CD8-positive, alpha-beta memory T cell (primary cell): ENCODE data around the gene PHC2. TPM values are rescaled to one million over a fixed set of nuclear protein-coding genes. Genes with fewer than 3 reads are reported as not detected.
A peak's percentile ranks its signal among the peaks of the same experiment; 100 is the strongest.

Experiments used
- CTCF ChIA-PET: fragments of 350-600 bp; sonication (Branson Sonifier 250); formaldehyde crosslinking; loops from one replicate; lab custom pipeline; 2021; ENCODE audit warnings: antibody characterized with exemption; lab: Charles Lee
- POLR2A ChIA-PET: fragments of 350-600 bp; sonication (Branson Sonifier 250); formaldehyde crosslinking; loops from one replicate; lab custom pipeline; 2021; ENCODE audit warnings: antibody characterized with exemption; lab: Charles Lee
- DNase-seq, 5 donors: peaks; one replicate each; pipeline versions ENCODE4 v3.0.0 to v3.0.0-alpha.2; 2020 to 2022; ENCODE audit warnings: mixed read lengths in 1 of 5
- H3K27ac ChIP-seq: one replicate; pipeline ENCODE4 v1.7.0; 2013; ENCODE audit warnings: low read depth, mild to moderate bottlenecking, low read length, moderate library complexity
- H3K27me3 ChIP-seq: 2 replicates; pipeline ENCODE4 v1.7.0; 2013; ENCODE audit warnings: low read length, mild to moderate bottlenecking; ENCODE audit not compliant: insufficient read depth, poor library complexity, severe bottlenecking
- H3K36me3 ChIP-seq: 2 replicates; pipeline ENCODE4 v1.7.0; 2013; ENCODE audit warnings: mild to moderate bottlenecking, low read length, moderate library complexity; ENCODE audit not compliant: insufficient read depth
- H3K4me1 ChIP-seq: 2 replicates; pipeline ENCODE4 v1.7.0; 2013; ENCODE audit warnings: mild to moderate bottlenecking, low read length, moderate library complexity; ENCODE audit not compliant: insufficient read depth
- H3K4me3 ChIP-seq: 2 replicates; pipeline ENCODE4 v1.7.0; 2013; ENCODE audit warnings: mild to moderate bottlenecking, low read length
- H3K9me3 ChIP-seq: 2 replicates; pipeline ENCODE4 v1.7.0; 2013; ENCODE audit warnings: mild to moderate bottlenecking, low read length
- H3K27ac Mint-ChIP-seq, 8 donors: one replicate each; pipeline ENCODE4 v1.8.0; 2020 to 2021; ENCODE audit warnings: mixed read lengths in 8 of 8, mild to moderate bottlenecking in 6 of 8, inconsistent platforms in 3 of 8, moderate library complexity in 3 of 8
- H3K27me3 Mint-ChIP-seq, 2 donors: one replicate each; pipeline ENCODE4 v1.8.0; 2020 to 2021; ENCODE audit warnings: mixed read lengths in 2 of 2, mild to moderate bottlenecking in 1 of 2, moderate library complexity in 1 of 2
- H3K36me3 Mint-ChIP-seq, 3 donors: one replicate each; pipeline ENCODE4 v1.8.0; 2020 to 2021; ENCODE audit warnings: mixed read lengths in 3 of 3, inconsistent platforms in 1 of 3, mild to moderate bottlenecking in 1 of 3
- H3K4me1 Mint-ChIP-seq, 3 donors: one replicate each; pipeline ENCODE4 v1.8.0; 2020 to 2021; ENCODE audit warnings: mixed read lengths in 3 of 3, inconsistent platforms in 1 of 3, mild to moderate bottlenecking in 1 of 3
- H3K4me3 Mint-ChIP-seq, 7 donors: one replicate each; pipeline ENCODE4 v1.8.0; 2020 to 2021; ENCODE audit warnings: mixed read lengths in 7 of 7, mild to moderate bottlenecking in 6 of 7, moderate library complexity in 4 of 7, inconsistent platforms in 2 of 7
- H3K9me3 Mint-ChIP-seq, 5 donors: one replicate each; pipeline ENCODE4 v1.8.0; 2020 to 2022; ENCODE audit warnings: mixed read lengths in 5 of 5, mild to moderate bottlenecking in 3 of 5, moderate library complexity in 2 of 5, inconsistent platforms in 1 of 5
- polyA plus RNA-seq: library from polyadenylated mRNA; unstranded; fragments of 300-500 nt; fragmentation: Illumina TruSeq; gene quantifications from one replicate; pipeline ENCODE4 v1.2.3, GENCODE V29; 2021
- total RNA-seq, 2 experiments: library from RNA; stranded (reverse); gene quantifications; one replicate each; pipeline ENCODE4 v1.2.3, GENCODE V29; 2021

Gene PHC2
- total and polyA plus RNA-seq, 3 experiments from 2014 or later = 25.5 to 34.2 (median 25.8) TPM

DNA sequence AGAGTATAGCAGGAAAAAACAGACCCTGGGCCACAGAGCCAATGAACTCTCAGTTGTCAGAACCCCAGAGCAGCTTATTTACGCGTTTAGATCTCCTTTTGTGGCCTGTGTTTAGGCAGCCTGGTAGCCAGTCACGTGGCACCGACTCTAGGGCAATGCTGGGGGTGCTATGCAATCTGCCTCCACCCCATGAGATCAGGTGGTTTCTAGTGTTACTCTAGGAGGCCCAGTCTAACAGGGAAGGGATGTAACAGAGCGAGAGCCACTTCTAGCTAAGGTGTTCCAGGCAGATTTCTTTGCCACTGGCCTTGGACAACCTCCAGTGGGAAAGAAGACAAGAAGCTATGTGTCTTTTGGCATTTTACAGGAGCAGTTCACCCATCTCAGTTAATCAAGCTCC, 98.0 kb downstream of the PHC2 start:
- Histone ChIP-seq H3K36me3 (peaks cover 35% of the 10 kb centered on the region), H3K9me3 (no peaks in the 10 kb centered on the region), H3K27ac (no peak overlapping the region), H3K4me3 (no peak overlapping the region), H3K27me3 (no peaks in the 10 kb centered on the region), H3K4me1 (peaks cover 7% of the 10 kb centered on the region)
- Mint-ChIP-seq H3K27me3 (peaks cover 0 to 2% of the 10 kb centered on the region in 2 donors), H3K27ac (peak overlapping the region in 1 of 8 donors; percentile 40), H3K36me3 (peaks cover 19 to 71% (median 21%) of the 10 kb centered on the region in 3 donors), H3K9me3 (no peaks in the 10 kb centered on the region), H3K4me1 (peaks cover 10 to 29% (median 22%) of the 10 kb centered on the region in 3 donors), H3K4me3 (no peak overlapping the region)
- ChIA-PET POLR2A (no interaction called here), CTCF (no interaction called here)
- DNase-seq = no peak

DNA sequence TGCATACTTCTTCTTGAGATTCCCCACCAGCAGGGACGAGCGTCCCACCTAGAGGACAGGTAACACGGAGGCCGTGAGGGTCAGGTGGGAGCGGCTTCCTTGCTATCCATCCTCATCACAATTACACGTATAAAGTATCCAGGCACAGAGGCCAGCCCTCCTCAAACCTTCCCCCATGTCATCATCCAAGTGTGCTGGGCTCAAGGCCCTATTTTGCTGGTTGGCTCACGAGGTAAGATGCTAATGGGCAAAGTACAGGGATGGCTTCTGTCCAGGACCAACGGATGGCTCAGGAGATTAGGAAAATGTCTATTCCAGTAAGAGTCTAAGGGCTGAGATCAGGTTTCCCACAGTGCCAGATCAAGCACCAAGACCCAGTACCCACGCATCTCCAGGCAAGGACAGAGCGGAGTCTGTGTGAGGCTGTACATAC, 98.5 kb downstream of the PHC2 start:
- ChIA-PET POLR2A (no interaction called here), CTCF (no interaction called here)
- Histone ChIP-seq H3K9me3 (no peaks in the 10 kb centered on the region), H3K27ac (no peak overlapping the region), H3K36me3 (peaks cover 38% of the 10 kb centered on the region), H3K27me3 (no peaks in the 10 kb centered on the region), H3K4me1 (peaks cover 7% of the 10 kb centered on the region), H3K4me3 (no peak overlapping the region)
- Mint-ChIP-seq H3K9me3 (no peaks in the 10 kb centered on the region), H3K4me1 (peaks cover 6 to 24% (median 17%) of the 10 kb centered on the region in 3 donors), H3K27ac (no peak overlapping the region), H3K4me3 (no peak overlapping the region), H3K27me3 (peaks cover 0 to 2% of the 10 kb centered on the region in 2 donors), H3K36me3 (peaks cover 19 to 76% (median 21%) of the 10 kb centered on the region in 3 donors)
- DNase-seq = no peak

DNA sequence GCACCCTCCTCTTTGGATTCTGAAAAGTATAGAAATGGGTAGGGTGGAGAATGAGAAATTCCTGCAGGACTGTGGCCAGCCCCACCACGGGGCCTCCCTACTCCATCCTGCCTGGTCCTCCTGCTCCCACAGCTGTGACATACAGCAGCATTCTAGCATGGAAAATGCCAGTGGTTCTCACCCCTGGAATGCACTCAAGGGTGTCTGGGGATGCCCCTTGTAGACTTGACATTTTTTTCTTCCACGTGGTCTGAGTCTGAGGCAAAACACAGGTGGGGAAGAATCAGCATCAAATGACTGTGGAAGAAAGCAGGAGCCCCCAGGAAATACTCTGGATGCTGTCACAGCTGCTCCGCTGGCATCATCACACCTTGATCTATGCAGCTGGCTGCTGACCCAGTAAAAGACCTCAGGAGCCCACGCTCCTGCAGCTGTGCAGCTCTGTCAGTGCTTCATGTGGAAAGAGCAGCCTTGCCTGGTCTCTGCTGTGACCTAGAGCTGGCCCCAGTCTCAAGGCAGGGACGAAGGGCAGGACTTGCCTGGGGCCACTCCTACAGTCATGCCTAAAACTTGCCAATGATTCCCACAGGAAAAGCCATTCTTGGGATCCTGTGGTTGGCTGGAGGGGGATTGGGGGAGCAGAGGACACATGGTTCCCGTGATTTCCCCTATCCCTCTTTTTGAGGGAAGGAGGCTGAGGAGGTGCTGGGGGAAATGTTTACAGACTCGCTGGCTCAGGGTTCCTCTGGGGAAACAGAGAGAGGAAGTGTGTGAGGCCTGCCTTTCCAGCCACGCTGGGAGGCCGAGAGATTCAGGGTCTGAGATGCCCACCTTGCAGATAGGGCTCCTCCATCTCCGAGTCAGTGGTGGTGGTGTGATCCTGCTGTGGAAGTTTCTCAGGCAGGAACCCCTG, 99.2 kb downstream of the PHC2 start:
- DNase-seq = no peak
- H3K27me3 ChIP-seq = no peaks in the 10 kb centered on the region
- POLR2A ChIA-PET = no interaction called here

DNA sequence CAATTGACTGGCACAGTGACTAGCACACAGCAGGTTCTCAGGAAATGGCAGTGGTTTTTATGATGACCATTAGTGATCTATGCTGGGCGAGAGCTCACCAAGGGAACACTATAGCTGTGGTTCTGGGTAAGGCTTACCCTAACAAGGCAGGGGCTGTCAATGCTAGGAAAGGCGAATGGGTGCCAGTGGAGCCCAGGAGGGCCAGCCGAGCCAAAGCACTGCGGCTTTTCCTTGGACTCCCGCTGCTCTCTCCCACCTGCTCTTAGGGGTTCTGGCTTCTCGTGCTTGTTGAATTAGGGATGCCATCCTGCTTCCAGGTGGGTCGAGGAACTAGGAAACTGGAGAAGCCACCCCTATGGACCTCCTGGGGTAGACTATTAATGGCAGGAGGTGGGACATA, 100.0 kb downstream of the PHC2 start:
- no peak for DNase-seq
- no peaks in the 10 kb centered on the region for H3K27me3 ChIP-seq
- Mint-ChIP-seq H3K36me3 (peaks cover 21 to 91% (median 22%) of the 10 kb centered on the region in 3 donors), H3K4me3 (no peak overlapping the region), H3K4me1 (peaks cover 5 to 16% (median 10%) of the 10 kb centered on the region in 3 donors), H3K27ac (no peak overlapping the region), H3K9me3 (no peaks in the 10 kb centered on the region), H3K27me3 (peaks cover 0 to 2% of the 10 kb centered on the region in 2 donors)
- H3K4me3 ChIP-seq = no peak overlapping the region
- peaks cover 7% of the 10 kb centered on the region for H3K4me1 ChIP-seq
- POLR2A ChIA-PET = no interaction called here
- CTCF ChIA-PET = interaction anchor here (0.9 kb wide), 1 partner anchor 35 kb away, joined by 5 read pairs; no protein-coding TSS in a partner anchor
- no peaks in the 10 kb centered on the region for H3K9me3 ChIP-seq
- peaks cover 46% of the 10 kb centered on the region for H3K36me3 ChIP-seq
- no peak overlapping the region for H3K27ac ChIP-seq

More for the DNA sequence above, 99.2 kb downstream of the PHC2 start:
- peaks cover 7% of the 10 kb centered on the region for H3K4me1 ChIP-seq
- no peak overlapping the region for H3K4me3 ChIP-seq
- no peak overlapping the region for H3K27ac Mint-ChIP-seq
- no peaks in the 10 kb centered on the region for H3K9me3 ChIP-seq
- peaks cover 19 to 83% (median 21%) of the 10 kb centered on the region in 3 donors for H3K36me3 Mint-ChIP-seq
- no peak overlapping the region for H3K27ac ChIP-seq
- H3K27me3 Mint-ChIP-seq = peaks cover 0 to 2% of the 10 kb centered on the region in 2 donors
- peaks cover 44% of the 10 kb centered on the region for H3K36me3 ChIP-seq
- peaks cover 5 to 20% (median 13%) of the 10 kb centered on the region in 3 donors for H3K4me1 Mint-ChIP-seq
- no peak overlapping the region for H3K4me3 Mint-ChIP-seq
- CTCF ChIA-PET = no interaction called here
- H3K9me3 Mint-ChIP-seq = no peaks in the 10 kb centered on the region

DNA sequence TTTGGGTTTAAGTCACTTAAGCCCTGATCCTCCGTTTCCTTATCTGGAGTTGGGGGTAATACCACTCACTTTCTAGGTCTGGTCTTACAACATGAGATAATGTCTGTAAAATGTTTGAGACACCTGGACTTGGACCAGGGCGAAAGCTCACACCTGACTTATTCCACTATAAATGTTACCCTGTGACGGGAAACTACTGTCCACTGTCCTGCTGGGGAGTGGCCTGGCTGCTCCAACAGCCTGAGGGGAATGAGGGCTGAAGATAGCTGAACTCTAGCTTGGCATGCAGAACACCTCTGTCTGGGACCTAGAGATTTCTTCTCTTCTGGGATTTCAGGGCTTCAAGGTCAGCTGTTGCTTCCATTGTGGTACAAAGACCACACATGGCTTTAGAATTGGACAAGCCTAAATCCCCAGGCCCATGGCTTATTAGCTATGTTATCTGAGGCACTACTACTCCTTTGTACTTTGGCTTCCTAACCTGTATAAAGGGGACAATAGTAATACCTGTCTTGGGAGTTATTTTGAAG, 100.5 kb downstream of the PHC2 start:
- Mint-ChIP-seq H3K27me3 (peaks cover 0 to 2% of the 10 kb centered on the region in 2 donors), H3K36me3 (peaks cover 24 to 95% (median 24%) of the 10 kb centered on the region in 3 donors), H3K9me3 (no peaks in the 10 kb centered on the region), H3K27ac (no peak overlapping the region), H3K4me3 (no peak overlapping the region), H3K4me1 (peaks cover 5 to 15% (median 9%) of the 10 kb centered on the region in 3 donors)
- Histone ChIP-seq H3K36me3 (peaks cover 50% of the 10 kb centered on the region), H3K27ac (no peak overlapping the region), H3K9me3 (no peaks in the 10 kb centered on the region), H3K4me3 (no peak overlapping the region), H3K4me1 (peaks cover 7% of the 10 kb centered on the region), H3K27me3 (no peaks in the 10 kb centered on the region)
- no peak for DNase-seq
- POLR2A ChIA-PET = no interaction called here
- CTCF ChIA-PET = interaction anchor here (0.9 kb wide), 1 partner anchor 34 kb away, joined by 5 read pairs; no protein-coding TSS in a partner anchor

DNA sequence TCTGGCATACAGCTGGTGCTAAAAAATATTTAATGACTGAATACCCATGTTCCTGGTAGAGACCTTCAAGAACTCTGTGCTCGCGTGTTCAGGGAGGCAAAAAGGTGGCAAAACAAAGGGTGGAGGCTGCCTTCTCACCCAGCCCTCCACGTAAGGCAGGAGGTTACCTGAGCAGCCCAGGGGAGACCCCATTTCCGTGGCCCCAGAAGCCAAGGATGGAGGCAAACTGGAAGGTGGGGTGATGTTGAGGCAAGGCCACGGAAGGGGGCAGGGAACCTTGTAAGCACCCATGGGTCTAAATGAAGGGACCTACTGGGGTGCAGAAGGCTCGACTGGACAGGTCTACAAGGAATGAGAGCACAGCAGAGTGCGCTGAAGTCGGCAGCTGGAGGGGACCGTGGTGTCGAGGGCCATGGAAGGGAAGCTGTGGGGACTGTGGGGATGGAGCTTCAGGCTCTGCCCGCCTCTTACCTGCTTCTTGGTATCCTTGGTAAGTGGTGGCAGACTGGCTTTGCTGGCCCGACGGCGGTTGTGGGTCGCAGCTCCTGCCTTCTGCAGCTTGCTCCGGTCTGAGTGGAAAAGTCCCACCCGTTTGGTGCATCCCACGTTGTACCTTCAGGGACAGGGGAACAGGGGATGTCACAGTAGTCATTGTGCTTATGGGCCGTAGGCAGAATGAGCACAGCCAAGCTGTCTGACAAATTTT, 101.1 kb downstream of the PHC2 start:
- Histone ChIP-seq H3K9me3 (no peaks in the 10 kb centered on the region), H3K4me3 (no peak overlapping the region), H3K36me3 (peaks cover 57% of the 10 kb centered on the region), H3K4me1 (peaks cover 1% of the 10 kb centered on the region), H3K27ac (no peak overlapping the region), H3K27me3 (no peaks in the 10 kb centered on the region)
- H3K36me3 Mint-ChIP-seq = peaks cover 20 to 97% (median 24%) of the 10 kb centered on the region in 3 donors
- peak overlapping the region in 2 of 8 donors; percentile 22 to 32 for H3K27ac Mint-ChIP-seq
- H3K4me1 Mint-ChIP-seq = peaks cover 0 to 9% (median 3%) of the 10 kb centered on the region in 3 donors
- H3K27me3 Mint-ChIP-seq = peaks cover 0 to 2% of the 10 kb centered on the region in 2 donors
- DNase-seq = no peak
- CTCF ChIA-PET = interaction anchor here (0.9 kb wide), 1 partner anchor 34 kb away, joined by 5 read pairs; no protein-coding TSS in a partner anchor
- H3K4me3 Mint-ChIP-seq = no peak overlapping the region
- no peaks in the 10 kb centered on the region for H3K9me3 Mint-ChIP-seq
- POLR2A ChIA-PET = no interaction called here

DNA sequence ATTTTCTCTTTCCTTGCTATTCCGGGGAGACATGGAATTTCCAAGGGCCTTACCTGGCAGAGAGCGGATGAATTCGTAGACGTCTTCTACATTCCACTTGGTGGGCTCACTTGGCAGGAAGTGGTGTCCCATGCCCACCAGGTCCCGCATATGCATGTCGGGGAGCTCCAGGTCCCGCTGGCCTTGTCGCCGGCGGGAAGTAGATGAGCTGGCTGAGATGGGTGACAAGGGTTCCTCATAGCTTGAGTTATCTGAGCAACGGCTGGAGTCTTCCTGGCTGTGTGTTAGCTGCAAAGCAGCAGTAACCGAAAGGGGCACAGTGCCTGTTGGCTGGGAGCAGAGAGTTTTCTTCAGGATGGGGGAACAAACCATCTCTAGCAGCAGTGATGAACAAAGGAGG, 102.1 kb downstream of the PHC2 start:
- Histone ChIP-seq H3K27ac (no peak overlapping the region), H3K4me3 (no peak overlapping the region), H3K4me1 (no peaks in the 10 kb centered on the region), H3K36me3 (peaks cover 61% of the 10 kb centered on the region), H3K9me3 (no peaks in the 10 kb centered on the region), H3K27me3 (no peaks in the 10 kb centered on the region)
- peaks cover 0 to 2% of the 10 kb centered on the region in 2 donors for H3K27me3 Mint-ChIP-seq
- H3K4me1 Mint-ChIP-seq = peaks cover 0 to 5% (median 0%) of the 10 kb centered on the region in 3 donors
- no peaks in the 10 kb centered on the region for H3K9me3 Mint-ChIP-seq
- ChIA-PET POLR2A (no interaction called here), CTCF (no interaction called here)
- H3K27ac Mint-ChIP-seq = peak overlapping the region in 2 of 8 donors; percentile 12 to 18
- no peak for DNase-seq
- H3K36me3 Mint-ChIP-seq = peaks cover 20 to 99% (median 27%) of the 10 kb centered on the region in 3 donors
- no peak overlapping the region for H3K4me3 Mint-ChIP-seq
